ENCODE measurements around the gene VASN.
A peak's percentile ranks its signal among the peaks of the same experiment; 100 is the strongest.

Gene VASN

GRCh38 chr16:4404967-4405696, 33.5 kb downstream of the VASN start:
- no peak for DNase-seq

GRCh38 chr16:4407543-4408322, 36.1 kb downstream of the VASN start:
- DNase-seq = no peak

- no peak for DNase-seq
Measured at GRCh38 chr16:4408323-4408690, 36.7 kb downstream of the VASN start.

- DNase-seq = no peak
Measured at GRCh38 chr16:4409081-4409932, 37.7 kb downstream of the VASN start.

- no peak for DNase-seq
Measured at GRCh38 chr16:4410335-4411075, 38.9 kb downstream of the VASN start.

GRCh38 chr16:4411684-4412083, 40.0 kb downstream of the VASN start:
- no peak for DNase-seq

- DNase-seq = no peak
Measured at GRCh38 chr16:4412159-4412558, 40.5 kb downstream of the VASN start.

- no peak for DNase-seq
Measured at GRCh38 chr16:4412854-4413253, 41.2 kb downstream of the VASN start.

GRCh38 chr16:4414187-4414917, 42.7 kb downstream of the VASN start:
- no peak for DNase-seq

- peak; percentile 53 for DNase-seq
Measured at GRCh38 chr16:4415538-4416199, 44.0 kb downstream of the VASN start.

GRCh38 chr16:4416200-4417032, 44.8 kb downstream of the VASN start, which contains the start of gene CORO7:
TSS of gene CORO7 (minus strand) at chr16:4416596. CDS start at chr16:4416518, 78 bp downstream.
- DNase-seq = peak; percentile 100

- no peak for DNase-seq
Measured at GRCh38 chr16:4419402-4419959, 47.8 kb downstream of the VASN start.

GRCh38 chr16:4420505-4421105, 49.0 kb downstream of the VASN start:
- DNase-seq = no peak

GRCh38 chr16:4425378-4426020, 53.9 kb downstream of the VASN start, which contains the start of gene DNAJA3:
TSS of gene DNAJA3 (plus strand) at chr16:4425868. CDS start at chr16:4425882, 14 bp downstream.
- DNase-seq = peak; percentile 94

GRCh38 chr16:4426021-4426684, 54.5 kb downstream of the VASN start:
- DNase-seq = no peak

- DNase-seq = no peak
Measured at GRCh38 chr16:4426722-4427372, 55.2 kb downstream of the VASN start.

- DNase-seq = no peak
Measured at GRCh38 chr16:4428500-4428899, 56.9 kb downstream of the VASN start.

GRCh38 chr16:4431023-4431422, 59.4 kb downstream of the VASN start:
- DNase-seq = no peak
